EH (cell line): Measurements from ENCODE around the gene EIF4A3.
A peak's percentile ranks its signal among the peaks of the same experiment; 100 is the strongest.
"Not testable (repeated sequence)": the region's sequence is repeated elsewhere in the genome, so short reads cannot be mapped to it uniquely, and the experiment has no call there.

Source experiments
- DNase-seq: peaks from one replicate; pipeline ENCODE4 v3.0.0-alpha.2; 2015; ENCODE audit warnings: low read depth

Gene EIF4A3

DNA sequence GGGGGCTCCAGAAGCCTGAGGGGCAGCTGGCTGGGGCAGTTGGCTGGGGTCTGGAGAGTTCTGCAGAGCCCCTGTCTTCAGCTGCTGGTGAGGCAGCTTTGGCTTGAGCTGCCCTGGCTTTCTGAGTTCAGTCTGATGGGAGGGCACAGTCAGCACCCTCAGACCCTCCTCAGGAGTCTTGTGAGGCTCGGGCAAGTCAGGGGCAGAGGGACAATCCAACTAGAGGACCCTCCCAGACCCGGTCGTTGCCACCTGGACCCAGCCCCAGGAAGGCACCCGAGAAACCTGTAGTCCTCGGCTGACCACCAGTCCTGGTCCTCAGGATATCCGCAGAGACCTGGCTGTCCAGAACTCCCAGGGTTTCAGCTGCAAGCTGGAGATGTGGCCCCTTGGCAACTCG lies 24.8 kb upstream of the EIF4A3 start:
- DNase-seq, result no peak

DNA sequence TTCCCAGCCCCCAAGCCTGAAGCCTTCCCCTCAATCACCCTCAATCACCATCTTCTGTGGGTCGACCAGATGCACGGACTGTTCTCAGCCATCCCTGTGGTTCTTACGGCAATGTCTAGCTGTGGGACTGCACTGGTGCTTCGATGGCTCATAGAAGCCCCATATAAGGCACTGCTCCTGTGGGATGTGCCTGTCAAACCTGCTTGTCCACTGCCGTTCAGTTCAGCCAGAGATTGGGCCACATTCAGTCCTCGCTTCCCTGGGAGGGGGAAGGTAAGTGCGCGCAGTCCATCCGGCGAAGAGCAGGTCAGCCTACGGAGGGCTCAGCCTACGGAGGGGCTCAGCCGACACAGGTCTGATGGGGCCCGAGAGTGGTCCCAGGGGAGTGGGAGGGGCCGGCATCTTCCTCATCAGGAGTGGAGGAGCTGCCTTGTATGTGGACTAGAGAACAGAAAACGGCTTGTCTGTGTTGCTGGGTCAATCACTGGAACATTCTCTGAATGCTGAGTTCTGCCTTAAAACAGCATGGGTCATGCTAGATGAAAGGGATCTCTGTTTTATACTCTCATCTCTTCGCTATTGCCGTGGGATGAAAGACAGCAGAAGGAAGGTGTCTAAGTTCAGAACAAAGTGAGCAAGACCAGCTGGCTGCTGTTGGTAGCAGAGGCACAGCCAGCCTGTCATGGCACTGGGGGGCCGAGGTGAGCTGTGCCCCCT lies 23.0 kb upstream of the EIF4A3 start, which contains the start of gene CARD14:
Gene CARD14, plus strand, starts transcription at position 247 of the 717 bp plus-strand sequence. CDS start 11,409 bp downstream, outside the sequence.
- DNase-seq, result no peak

DNA sequence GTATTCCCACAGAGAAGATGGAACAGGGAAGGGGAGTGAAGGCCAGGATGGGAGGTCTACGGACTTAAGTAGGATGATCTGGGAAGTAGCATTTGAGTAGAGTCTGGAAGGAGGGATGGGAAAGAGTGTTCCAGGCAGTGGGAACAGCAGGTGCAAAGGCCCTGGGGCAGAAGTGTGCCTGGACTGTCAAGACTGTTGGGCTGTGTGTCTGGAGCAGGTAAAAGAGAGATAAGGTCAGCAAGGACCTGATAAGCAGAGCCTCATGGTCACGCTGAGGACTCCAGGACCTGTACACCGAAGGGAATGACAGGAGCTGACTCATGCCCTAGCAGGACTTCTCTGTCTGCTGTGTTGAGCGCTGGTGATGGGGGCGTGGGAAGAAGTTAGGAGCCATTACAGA lies 22.2 kb upstream of the EIF4A3 start:
- DNase-seq, result no peak

DNA sequence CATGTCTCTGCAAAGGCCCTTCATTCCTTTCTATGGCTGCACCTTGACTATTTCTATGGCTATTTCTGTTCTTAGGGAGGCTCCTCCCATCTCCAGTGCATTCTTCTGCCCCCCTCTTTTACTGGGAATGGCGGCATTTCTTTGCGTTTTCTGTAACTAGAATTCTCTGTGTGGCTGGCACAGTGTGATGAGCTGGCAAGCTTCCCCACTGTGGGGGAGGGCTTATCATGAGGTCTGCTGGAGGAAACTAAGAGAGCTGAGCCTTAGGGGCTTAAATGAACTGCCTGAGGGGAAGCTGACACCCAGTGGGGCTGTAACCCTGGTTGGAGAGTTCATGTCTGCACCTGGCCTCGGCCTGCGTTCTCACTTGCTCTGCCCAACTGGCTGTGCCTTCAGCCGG lies 21.4 kb upstream of the EIF4A3 start:
- DNase-seq, result no peak

DNA sequence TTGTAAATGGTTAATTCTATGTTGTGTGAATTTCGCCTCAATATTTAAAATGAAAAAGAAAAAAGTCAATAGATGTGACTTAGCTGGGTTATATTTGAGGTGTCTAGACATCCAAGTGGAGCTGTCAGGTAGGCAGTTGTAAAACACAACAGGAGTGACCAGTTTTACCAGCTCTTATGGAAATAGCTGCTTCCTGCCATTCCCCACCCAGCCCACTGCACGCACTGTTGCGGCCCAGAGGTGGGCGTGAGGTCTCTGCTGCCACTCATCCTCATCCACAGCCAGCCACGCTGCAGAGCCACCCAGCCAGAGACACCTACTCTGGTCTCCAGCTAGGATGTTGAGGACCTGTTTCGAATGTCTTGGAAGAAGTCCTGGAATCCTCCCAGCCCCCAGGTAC lies 19.5 kb upstream of the EIF4A3 start:
- DNase-seq, result no peak

DNA sequence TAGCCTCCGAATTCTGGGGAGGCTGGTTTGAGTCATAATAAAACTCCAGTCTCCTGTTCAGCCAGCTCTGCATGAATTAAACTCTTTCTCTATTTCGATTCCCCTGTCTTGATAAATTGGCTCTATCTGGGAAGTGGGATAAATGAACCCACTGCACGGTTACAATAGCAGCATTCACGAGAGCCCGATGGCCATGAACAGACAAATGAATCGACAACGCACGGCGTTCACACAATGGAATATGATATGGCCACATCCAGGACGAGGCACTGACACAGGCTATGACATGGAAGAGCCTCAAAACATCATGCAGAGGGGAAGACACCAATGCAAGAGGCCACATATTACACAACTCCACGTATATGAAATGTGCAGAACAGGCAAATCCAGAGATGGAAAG lies 17.3 kb upstream of the EIF4A3 start:
- no peak for DNase-seq

DNA sequence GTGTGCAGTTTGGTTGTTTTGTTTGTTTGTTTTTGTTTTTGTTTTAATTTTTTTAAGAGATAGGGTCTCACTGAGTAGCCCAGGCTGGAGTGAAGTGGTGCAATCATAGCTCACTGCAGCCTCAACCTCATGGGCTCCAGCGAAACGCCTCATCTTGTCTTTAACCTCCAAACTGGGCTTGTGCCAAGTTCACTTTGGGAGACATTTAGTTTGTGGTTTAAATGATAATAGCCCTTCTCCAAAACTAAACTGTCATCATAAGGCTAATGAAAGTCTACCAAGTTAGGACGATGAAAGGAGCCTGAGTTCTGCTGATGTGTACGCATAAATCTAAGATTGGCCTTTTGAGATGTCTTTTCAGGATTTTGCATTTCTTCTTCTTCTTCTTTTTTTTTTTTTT lies 16.4 kb upstream of the EIF4A3 start:
- peak; percentile 25 for DNase-seq

DNA sequence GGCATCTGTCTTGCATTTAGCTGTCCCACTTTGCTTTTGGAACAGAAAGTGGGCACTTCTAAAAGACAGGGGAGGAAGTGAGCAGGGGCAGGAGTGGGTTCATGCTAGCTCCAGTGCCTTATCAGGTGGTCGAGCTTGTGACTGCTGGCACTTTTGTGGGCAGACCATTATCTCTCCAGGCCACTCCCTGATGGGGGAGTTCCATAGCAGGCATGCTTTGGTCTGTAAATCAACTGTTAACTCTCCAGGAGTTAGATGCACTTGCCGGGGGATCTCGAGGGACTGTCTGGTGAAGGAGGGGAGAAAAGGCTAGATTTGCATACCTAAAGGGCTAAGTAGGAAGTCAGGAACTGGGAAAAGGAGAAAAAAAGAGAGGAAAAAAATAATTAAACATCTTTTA lies 13.6 kb upstream of the EIF4A3 start:
- DNase-seq, result no peak

DNA sequence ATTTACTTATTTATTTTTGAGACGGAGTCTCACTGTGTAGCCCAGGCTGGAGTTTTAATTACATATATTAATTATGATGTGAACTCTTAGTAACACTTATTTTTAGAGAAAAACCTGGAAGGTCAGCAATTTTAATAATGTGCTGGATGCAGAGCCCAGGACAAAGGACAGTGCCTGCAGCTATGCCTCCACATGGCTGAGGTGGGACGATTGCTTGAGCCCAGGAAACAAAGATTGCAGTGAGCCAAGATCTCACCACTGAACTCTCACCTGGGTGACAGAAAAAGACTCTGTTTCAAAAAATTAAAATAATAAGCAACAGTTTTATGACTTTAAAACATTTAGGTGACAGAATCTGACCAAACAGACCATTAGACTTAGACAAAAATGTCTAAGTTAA lies 11.9 kb upstream of the EIF4A3 start:
- DNase-seq, result no peak

DNA sequence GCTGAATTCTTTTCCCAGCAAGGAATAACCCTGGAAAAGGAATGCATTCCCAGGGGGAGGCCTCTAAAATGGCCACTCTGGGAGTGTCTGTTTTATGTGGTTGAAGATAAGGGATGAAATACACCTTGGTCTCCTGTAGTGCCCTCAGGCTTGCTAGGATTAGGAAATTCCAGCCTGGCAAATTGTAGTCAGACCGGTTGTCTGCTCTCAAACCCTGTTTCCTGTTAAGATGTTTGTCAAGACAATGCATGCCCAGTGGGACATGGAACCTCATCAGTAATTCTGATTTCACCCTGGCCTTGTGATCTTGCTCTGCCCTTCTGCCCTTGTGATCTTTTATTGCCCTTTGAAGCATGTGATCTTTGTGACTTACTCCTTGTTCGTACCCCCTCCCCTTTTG lies 8.7 kb upstream of the EIF4A3 start:
- not testable (repeated sequence) for DNase-seq

DNA sequence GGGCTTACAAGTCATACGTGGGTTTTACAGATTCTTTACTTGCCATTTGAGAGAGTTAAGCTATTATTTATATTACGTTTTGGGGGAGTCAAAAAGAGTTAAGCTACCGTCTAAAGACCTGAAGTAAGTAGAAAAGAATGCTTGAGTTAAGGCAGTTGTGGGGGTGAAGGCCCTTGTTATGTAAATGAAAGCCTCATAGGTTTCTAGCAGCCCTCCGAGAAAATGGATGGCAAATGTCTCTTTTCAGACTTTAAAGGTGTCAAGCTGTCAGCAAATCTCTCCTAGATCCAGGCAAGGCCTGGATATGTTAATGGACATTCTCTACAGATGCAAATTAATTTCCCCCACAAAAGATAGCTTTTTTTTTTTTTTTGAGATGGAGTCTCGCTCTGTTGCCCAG lies 7.2 kb upstream of the EIF4A3 start:
- DNase-seq, result no peak

DNA sequence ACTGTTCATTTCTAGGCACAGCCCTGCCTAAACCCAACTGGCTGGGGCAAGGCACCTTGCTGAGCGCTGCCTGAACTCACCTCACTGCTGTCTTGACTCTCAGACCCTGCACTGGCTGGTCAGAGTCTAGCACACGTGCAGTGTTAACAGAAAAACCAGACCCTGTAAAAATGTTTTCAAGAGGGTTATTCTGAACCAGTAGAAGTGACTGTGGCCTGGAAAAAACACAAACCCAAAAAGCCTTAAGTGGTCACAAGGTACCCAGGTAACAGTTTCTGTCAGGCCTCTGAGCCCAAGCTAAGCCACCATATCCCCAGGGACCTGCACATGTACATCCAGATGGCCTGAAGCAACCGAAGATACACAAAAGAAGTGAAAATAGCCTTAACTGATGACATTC lies 6.1 kb upstream of the EIF4A3 start:
- no peak for DNase-seq

DNA sequence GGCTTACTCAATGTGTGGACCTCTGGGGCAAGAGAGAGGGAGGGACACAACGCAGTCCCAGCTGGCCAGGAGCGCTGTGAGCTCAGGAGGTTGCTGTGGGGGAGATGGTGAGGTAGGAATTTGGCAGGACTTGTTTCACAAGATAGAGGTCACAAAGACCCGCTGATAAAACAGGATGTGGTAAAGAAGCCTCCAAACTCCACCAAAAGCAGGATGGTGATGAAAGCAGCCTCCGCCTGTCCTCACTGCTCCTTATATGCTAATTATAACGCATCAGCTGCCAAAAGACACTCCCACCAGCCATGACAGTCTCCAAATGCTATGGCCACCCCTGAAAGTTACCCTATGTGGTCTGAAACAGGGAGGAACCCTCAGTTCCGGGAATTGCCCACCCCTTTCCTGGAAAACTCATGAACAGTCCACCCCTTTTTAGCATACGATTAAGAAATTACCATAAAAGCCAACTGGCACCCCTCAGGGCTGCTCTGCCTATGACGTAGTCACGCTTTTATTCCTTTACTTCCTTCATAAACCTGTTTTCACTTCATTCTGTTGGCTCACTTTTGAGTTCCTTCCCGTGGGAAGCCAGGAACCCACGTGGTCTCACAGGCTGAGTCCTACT lies 5.3 kb upstream of the EIF4A3 start:
- peak; percentile 84 for DNase-seq

DNA sequence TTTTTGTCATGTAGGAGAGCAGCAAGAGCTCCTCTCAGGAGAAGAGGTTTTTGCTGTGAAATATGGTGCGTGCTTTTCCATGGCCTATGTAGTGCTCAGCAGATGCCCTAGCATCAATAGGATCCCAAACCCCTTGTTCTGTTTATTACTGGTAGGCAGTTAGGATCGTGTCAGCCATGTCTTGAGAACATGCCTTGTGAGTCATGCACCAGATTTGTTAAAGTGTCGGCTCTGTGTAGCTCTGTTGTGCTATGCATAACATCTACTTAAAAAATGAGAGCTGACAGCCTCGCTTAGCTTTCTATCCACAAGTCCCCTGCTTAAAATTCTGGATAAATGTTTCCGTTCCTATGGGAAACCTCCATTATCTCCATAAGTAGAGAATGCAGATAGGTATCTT lies 4.4 kb upstream of the EIF4A3 start:
- DNase-seq, result peak; percentile 88

DNA sequence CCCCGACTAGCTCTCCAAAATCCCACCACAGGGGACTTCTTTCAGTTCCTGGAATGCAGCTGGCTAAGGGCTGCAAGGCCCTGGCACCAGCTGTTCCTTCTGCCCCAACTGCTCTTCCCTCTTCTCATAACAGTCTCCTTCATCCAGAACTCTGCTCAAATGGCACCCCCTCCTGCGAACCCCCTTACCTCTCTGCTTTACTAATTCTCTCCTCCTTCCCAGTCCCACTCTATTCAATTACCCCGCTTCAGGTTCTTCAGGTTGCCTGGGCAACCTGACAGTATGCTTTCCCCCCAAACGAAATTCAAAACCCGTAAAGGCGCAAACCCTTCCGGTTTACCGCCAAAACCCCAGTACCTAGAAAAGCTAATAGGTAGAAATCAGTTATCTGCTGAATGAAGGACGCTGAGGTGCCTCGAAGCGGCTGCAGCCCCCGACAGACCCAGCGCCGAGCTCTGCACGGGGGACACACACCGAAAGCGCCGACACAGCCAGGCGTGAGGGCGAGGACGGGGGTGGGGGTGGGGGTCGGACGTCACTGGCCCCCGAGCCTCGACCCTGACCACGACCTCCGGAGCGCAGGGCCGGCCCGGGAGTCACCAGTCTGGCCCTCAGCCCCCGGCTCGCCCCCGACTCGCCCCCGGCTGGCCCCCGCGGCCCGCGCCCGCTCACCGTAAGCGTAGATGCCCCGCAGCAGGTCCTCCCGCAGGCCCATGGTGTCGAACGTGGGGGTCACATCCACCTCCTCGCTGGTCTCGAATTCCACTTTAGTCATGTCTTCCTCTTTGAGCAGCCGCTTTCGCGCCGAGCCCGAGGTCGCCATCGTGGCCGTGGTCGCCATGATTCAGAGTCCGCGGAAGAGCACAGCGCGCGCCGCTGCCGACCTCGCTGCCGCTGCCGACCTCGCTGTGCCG lies 550 bp downstream of the EIF4A3 start:
- peak; percentile 40 for DNase-seq

DNA sequence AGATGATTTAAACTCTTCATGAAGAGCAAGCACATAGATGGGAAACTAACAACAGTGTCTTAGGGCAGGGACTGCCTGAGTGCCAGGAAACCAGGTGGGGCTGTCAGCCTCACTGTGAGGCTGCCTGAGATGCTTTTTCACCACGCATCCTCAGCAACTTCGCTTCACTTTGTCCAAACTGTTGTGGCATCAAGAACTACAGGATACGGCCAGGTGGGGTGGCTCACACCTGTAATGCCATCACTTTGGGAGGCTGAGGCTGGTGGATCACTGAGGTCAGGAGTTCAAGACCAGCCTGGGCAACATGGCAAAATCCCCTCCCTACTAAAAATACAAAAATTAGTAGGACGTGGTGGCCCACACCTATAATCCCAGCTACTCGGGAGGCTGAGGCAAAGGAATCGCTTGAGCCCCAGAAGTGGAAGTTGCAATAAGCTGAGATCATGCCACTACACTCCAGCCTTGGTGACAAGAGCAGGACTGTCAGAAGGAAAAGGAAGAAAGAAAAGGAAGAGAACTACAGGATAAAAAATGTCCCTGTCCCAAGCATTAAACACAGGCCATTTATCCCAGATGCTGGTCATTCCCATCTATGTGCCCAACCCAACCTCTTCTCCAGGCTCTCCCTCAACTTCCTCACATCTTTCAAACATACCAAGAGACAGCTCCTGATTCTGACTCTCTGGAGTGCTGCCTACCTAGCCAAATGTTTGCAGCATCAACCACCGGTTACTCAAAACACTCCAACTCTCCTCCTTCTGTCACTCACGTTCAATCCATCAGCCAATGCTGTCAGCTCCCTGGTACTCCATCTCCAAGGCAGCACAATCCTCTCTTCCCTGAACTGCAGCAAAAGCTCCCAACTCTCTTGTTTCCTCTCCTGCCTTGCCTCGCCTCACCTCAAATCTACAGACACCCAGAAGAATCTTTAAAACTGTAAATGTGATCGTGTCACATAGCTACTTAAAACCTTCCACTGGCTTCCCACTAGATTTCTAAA lies 1.6 kb downstream of the EIF4A3 start:
- DNase-seq, result peak; percentile 23

DNA sequence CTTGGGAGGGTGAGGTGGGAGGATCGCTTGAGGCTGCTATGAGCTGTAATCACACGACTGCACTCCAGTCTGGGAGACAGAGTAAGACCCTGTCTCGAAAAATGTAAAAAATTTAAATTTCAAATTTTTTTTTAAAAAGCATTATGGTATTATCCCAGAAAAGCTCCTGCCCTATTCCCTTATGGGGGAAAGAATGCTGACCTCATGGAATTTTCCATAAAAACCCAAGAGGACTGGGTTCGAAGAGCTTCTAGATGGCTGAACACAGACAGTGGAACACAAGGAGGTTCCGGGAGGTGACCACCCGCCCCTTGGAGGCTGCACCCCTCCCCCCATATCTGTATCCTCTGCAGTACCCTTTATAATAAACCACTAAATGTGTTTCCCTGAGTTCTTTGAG lies 4.0 kb downstream of the EIF4A3 start:
- no peak for DNase-seq

DNA sequence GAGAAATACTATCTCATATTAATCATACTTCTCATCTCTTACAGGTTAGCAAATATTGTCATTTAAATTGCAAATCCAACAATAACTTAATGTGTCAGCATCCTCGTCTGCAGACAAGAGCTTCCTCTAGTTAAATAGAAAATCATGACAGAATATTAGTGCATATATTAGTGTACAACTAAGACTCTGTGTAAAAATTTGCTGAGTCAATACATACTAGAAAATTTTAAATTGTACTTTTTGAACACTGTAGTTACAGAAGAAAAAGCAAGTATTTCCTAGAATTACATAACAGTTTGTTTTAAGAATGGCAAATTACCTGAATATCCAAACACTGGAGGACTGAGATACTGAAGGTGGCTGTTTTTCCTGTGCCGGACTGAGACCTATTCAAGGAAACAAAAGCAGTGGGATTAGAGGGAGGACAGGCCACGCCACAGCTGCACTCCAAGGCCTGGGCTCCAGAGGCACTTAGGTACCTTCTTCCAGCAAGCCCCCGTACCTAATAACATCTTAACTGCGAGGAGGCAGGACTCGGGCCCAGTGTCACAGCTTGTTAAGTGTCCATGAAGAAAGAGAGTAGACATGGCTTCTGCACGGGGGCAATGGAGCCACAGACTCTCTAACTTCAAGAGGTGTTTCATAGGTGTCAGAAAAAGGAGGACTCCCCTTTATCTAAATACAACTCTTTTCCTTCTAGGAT lies 5.3 kb downstream of the EIF4A3 start:
- no peak for DNase-seq

DNA sequence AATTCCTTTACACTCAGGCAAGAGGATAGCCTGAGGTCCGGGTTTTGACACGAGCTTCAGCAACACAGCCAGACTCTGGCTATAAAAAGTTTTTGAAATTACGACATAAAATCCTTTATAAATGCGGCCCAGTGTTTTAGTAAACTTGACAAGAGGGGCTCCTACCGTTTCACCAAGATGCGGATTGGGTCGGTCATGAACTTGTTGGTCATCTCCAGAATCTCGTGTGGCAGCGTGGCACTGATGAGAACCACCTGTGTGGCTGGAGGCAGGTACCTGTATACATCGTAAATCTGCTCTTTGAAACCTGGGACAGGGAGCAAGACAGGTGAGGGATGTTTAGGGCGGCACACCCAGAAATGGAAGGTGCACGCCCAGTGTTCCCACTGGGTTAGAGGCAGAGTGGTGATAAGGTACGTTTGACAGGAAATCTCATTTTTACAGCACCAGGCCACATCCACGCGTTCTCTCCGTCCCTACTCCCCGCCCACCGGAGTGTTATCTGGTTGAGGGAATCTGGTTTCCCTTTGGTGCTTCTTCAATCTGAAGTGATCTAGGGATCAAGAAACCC lies 8.0 kb downstream of the EIF4A3 start:
- no peak for DNase-seq

DNA sequence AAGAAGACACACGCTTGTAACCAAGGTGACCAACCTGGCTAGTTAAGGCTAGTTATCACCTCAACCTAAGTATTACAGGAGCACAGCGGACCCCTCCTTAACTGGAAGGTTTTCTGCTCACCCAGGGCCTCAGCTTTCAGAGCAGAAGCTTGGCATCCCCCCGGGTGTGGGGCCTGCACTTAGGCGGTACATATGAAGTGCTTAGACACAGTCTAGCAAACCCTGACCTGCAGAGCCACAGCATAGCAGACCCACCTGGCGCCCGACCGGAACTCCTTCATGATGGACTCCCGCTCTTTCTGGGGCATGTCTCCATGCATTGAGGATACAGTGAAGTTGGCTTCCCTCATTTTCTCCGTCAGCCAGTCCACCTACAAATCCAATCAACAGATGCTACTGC lies 9.8 kb downstream of the EIF4A3 start:
- DNase-seq, result no peak

DNA sequence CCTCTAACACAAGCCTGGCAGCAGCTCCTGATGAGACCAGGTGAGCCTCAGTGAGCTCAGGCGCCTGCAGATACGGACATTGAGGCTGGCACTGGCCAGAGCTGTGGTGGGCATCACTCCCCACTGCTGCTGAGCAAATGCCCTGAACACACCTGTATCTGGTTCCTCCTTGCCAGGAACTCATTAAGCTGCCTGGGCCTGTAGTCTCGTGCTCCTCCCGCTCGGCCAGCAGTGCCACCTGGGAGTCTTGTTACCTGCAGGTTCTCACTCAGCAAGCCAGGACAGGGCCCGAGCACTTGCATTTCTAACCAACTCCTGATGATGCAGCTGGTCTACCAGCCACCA lies 13.3 kb downstream of the EIF4A3 start:
- DNase-seq, result no peak
